ENCODE results near the gene UGCG.

DNA sequence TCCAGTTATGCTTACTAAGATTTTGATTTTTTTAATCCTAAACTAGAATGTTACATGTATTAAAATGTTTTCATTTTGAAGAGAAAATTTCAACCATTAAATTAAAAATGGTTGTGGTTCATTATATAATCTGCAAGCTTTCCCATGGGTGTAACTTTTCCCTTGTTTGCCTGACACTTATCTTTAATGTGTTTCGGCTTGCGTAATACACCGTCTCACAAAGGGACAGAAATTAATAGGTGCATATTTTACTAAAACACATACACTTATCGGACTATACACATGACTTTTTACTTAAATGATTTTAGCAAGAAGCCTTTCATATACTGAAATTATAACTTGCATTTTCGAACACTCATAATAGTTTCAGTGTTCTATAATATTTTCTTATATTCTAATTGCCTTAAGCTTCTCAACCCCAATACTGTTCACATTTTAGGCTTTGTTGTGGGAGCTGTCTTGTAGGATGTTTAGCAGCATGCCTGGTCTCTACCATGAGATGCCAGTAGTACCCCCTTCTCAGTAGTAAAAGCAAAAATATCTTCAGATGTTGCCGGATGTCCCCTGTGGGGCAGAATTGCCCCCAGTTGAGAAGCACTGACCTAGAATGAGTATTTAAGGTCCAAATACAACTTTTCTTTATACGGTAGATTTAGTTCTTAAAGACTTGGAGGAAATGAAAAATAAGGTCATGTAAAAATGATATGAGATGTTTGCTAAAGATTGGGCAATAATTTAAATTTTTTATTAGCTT is 28.6 kb downstream of the UGCG start:
- TF ChIP-seq EZH2 (IDR thresholded peaks at IDR 0.05; ENCODE audit: insufficient read depth, poor library complexity, severe bottlenecking): no peak
- TF ChIP-seq EZH2phosphoT487 (IDR thresholded peaks at IDR 0.05; ENCODE audit: insufficient read depth, low read depth): no peak
